ENCODE measurements around the gene TMTC4.
"Not testable (repeated sequence)": the region's sequence is repeated elsewhere in the genome, so short reads cannot be mapped to it uniquely, and the experiment has no call there.

TMTC4 gene

GRCh38 chr13:100689191-100689590 lies 14.6 kb upstream of the TMTC4 start:
- Histone ChIP-seq H4K5ac (ENCODE audit: low read length) (no peak overlapping the region), H3K4me1 (ENCODE audit: control insufficient read depth, low read depth, low read length) (no peaks in the 10 kb centered on the region), H3K4ac (ENCODE audit: low read depth, low read length) (no peak overlapping the region), H3K23ac (ENCODE audit: low read length) (no peak overlapping the region), H2BK5ac (ENCODE audit: low read length) (no peak overlapping the region), H4K8ac (ENCODE audit: low read depth, low read length) (no peak overlapping the region), H3K36me3 (ENCODE audit: control insufficient read depth, insufficient read depth, low read length) (no peaks in the 10 kb centered on the region), H2AK5ac (ENCODE audit: low read length) (no peak overlapping the region), H3K79me1 (ENCODE audit: low read length) (no peaks in the 10 kb centered on the region), H3K27me3 (ENCODE audit: insufficient read depth, low read length, poor library complexity) (no peaks in the 10 kb centered on the region), H3K4me3 (ENCODE audit: low read length) (no peak overlapping the region), H3K4me2 (ENCODE audit: low read length) (no peak overlapping the region), H2BK15ac (replicated peaks; ENCODE audit: low read depth) (no peak overlapping the region), H3K18ac (ENCODE audit: low read length) (no peak overlapping the region), H3K56ac (ENCODE audit: low read length) (no peak overlapping the region), H2BK120ac (ENCODE audit: low read depth, low read length) (no peak overlapping the region), H3K9ac (ENCODE audit: low read length) (no peak overlapping the region), H3K27ac (ENCODE audit: low read depth, low read length) (no peak overlapping the region), H3K79me2 (ENCODE audit: control insufficient read depth, insufficient read depth, low read length) (no peaks in the 10 kb centered on the region)
- no peak for DNase-seq
- WGBS (ENCODE audit: extremely low coverage, insufficient coverage, low lambda C conversion rate), result no CpG with 5 or more reads among the region's 1 CpG

GRCh38 chr13:100680131-100680530 lies 5.5 kb upstream of the TMTC4 start:
- Histone ChIP-seq H4K8ac (ENCODE audit: low read depth, low read length) (no peak overlapping the region), H3K23ac (ENCODE audit: low read length) (no peak overlapping the region), H2AK5ac (ENCODE audit: low read length) (no peak overlapping the region), H3K4me3 (ENCODE audit: low read length) (no peak overlapping the region), H3K79me2 (ENCODE audit: control insufficient read depth, insufficient read depth, low read length) (no peaks in the 10 kb centered on the region), H3K18ac (ENCODE audit: low read length) (no peak overlapping the region), H2BK5ac (ENCODE audit: low read length) (no peak overlapping the region), H3K4me1 (ENCODE audit: control insufficient read depth, low read depth, low read length) (peaks cover 4% of the 10 kb centered on the region), H3K79me1 (ENCODE audit: low read length) (no peaks in the 10 kb centered on the region), H3K36me3 (ENCODE audit: control insufficient read depth, insufficient read depth, low read length) (no peaks in the 10 kb centered on the region), H3K27me3 (ENCODE audit: insufficient read depth, low read length, poor library complexity) (no peaks in the 10 kb centered on the region), H2BK120ac (ENCODE audit: low read depth, low read length) (no peak overlapping the region), H2BK15ac (replicated peaks; ENCODE audit: low read depth) (no peak overlapping the region), H4K5ac (ENCODE audit: low read length) (no peak overlapping the region), H3K9ac (ENCODE audit: low read length) (no peak overlapping the region), H3K27ac (ENCODE audit: low read depth, low read length) (no peak overlapping the region), H3K56ac (ENCODE audit: low read length) (no peak overlapping the region), H3K4ac (ENCODE audit: low read depth, low read length) (no peak overlapping the region), H3K4me2 (ENCODE audit: low read length) (no peak overlapping the region)
- WGBS (ENCODE audit: extremely low coverage, insufficient coverage, low lambda C conversion rate), result no CpG with 5 or more reads among the region's 3 CpGs
- no peak for DNase-seq

- H2BK120ac ChIP-seq (ENCODE audit: low read depth, low read length); H3K9ac ChIP-seq (ENCODE audit: low read length); H3K4me2 ChIP-seq (ENCODE audit: low read length); H3K79me2 ChIP-seq (ENCODE audit: control insufficient read depth, insufficient read depth, low read length); H3K56ac ChIP-seq (ENCODE audit: low read length); H2AK5ac ChIP-seq (ENCODE audit: low read length); H3K27ac ChIP-seq (ENCODE audit: low read depth, low read length); H3K36me3 ChIP-seq (ENCODE audit: control insufficient read depth, insufficient read depth, low read length); H4K8ac ChIP-seq (ENCODE audit: low read depth, low read length); DNase-seq; H3K4ac ChIP-seq (ENCODE audit: low read depth, low read length); H2BK15ac ChIP-seq (replicated peaks; ENCODE audit: low read depth); H3K23ac ChIP-seq (ENCODE audit: low read length); H4K5ac ChIP-seq (ENCODE audit: low read length); H3K4me3 ChIP-seq (ENCODE audit: low read length); H3K4me1 ChIP-seq (ENCODE audit: control insufficient read depth, low read depth, low read length); H3K18ac ChIP-seq (ENCODE audit: low read length); H3K27me3 ChIP-seq (ENCODE audit: insufficient read depth, low read length, poor library complexity); H2BK5ac ChIP-seq (ENCODE audit: low read length); H3K79me1 ChIP-seq (ENCODE audit: low read length): not testable (repeated sequence)
- WGBS (ENCODE audit: extremely low coverage, insufficient coverage, low lambda C conversion rate), result no CpG with 5 or more reads among the region's 5 CpGs
Measured at GRCh38 chr13:100677128-100677527, 2.5 kb upstream of the TMTC4 start.

GRCh38 chr13:100675661-100676129 lies 1.1 kb upstream of the TMTC4 start:
- WGBS (ENCODE audit: extremely low coverage, insufficient coverage, low lambda C conversion rate), result no CpG with 5 or more reads among the region's 15 CpGs
- no peak overlapping the region for H3K27ac ChIP-seq (ENCODE audit: low read depth, low read length)
- DNase-seq, result peak; percentile 7

GRCh38 chr13:100674872-100675660 lies 471 bp upstream of the TMTC4 start:
- no peak overlapping the region for H4K8ac ChIP-seq (ENCODE audit: low read depth, low read length)
- H3K79me2 ChIP-seq (ENCODE audit: control insufficient read depth, insufficient read depth, low read length), result peaks cover 10% of the 10 kb centered on the region
- peak; percentile 98 for DNase-seq
- no peak overlapping the region for H2AK5ac ChIP-seq (ENCODE audit: low read length)
- H3K23ac ChIP-seq (ENCODE audit: low read length), result no peak overlapping the region
- H2BK15ac ChIP-seq (replicated peaks; ENCODE audit: low read depth), result no peak overlapping the region
- no peak overlapping the region for H3K27ac ChIP-seq (ENCODE audit: low read depth, low read length)
- peak overlapping the region; percentile 97 for H3K18ac ChIP-seq (ENCODE audit: low read length)
- H3K9ac ChIP-seq (ENCODE audit: low read length), result peak overlapping the region; percentile 84
- no peaks in the 10 kb centered on the region for H3K36me3 ChIP-seq (ENCODE audit: control insufficient read depth, insufficient read depth, low read length)
- no peak overlapping the region for H2BK5ac ChIP-seq (ENCODE audit: low read length)
- H3K56ac ChIP-seq (ENCODE audit: low read length), result peak overlapping the region; percentile 91
- no peak overlapping the region for H4K5ac ChIP-seq (ENCODE audit: low read length)
- H3K27me3 ChIP-seq (ENCODE audit: insufficient read depth, low read length, poor library complexity), result no peaks in the 10 kb centered on the region
- peak overlapping the region; percentile 80 for H3K4me2 ChIP-seq (ENCODE audit: low read length)
- WGBS (ENCODE audit: extremely low coverage, insufficient coverage, low lambda C conversion rate), result no CpG with 5 or more reads among the region's 67 CpGs
- peak overlapping the region; percentile 71 for H3K4me3 ChIP-seq (ENCODE audit: low read length)
- no peak overlapping the region for H2BK120ac ChIP-seq (ENCODE audit: low read depth, low read length)
- peaks cover 9% of the 10 kb centered on the region for H3K79me1 ChIP-seq (ENCODE audit: low read length)
- H3K4me1 ChIP-seq (ENCODE audit: control insufficient read depth, low read depth, low read length), result peaks cover 4% of the 10 kb centered on the region
- peak overlapping the region; percentile 92 for H3K4ac ChIP-seq (ENCODE audit: low read depth, low read length)

More at GRCh38 chr13:100675661-100676129, 1.1 kb upstream of the TMTC4 start:
- H3K4me3 ChIP-seq (ENCODE audit: low read length), result peak overlapping the region; percentile 71
- peak overlapping the region; percentile 91 for H3K56ac ChIP-seq (ENCODE audit: low read length)
- H3K23ac ChIP-seq (ENCODE audit: low read length), result no peak overlapping the region
- H3K79me1 ChIP-seq (ENCODE audit: low read length), result peaks cover 9% of the 10 kb centered on the region
- H4K5ac ChIP-seq (ENCODE audit: low read length), result no peak overlapping the region
- H3K79me2 ChIP-seq (ENCODE audit: control insufficient read depth, insufficient read depth, low read length), result peaks cover 10% of the 10 kb centered on the region
- no peak overlapping the region for H2BK120ac ChIP-seq (ENCODE audit: low read depth, low read length)
- peak overlapping the region; percentile 84 for H3K9ac ChIP-seq (ENCODE audit: low read length)
- H3K4me1 ChIP-seq (ENCODE audit: control insufficient read depth, low read depth, low read length), result peaks cover 4% of the 10 kb centered on the region
- no peaks in the 10 kb centered on the region for H3K36me3 ChIP-seq (ENCODE audit: control insufficient read depth, insufficient read depth, low read length)
- H4K8ac ChIP-seq (ENCODE audit: low read depth, low read length), result no peak overlapping the region
- H2AK5ac ChIP-seq (ENCODE audit: low read length), result no peak overlapping the region
- H3K4ac ChIP-seq (ENCODE audit: low read depth, low read length), result no peak overlapping the region
- no peak overlapping the region for H3K18ac ChIP-seq (ENCODE audit: low read length)
- H3K27me3 ChIP-seq (ENCODE audit: insufficient read depth, low read length, poor library complexity), result no peaks in the 10 kb centered on the region
- peak overlapping the region; percentile 80 for H3K4me2 ChIP-seq (ENCODE audit: low read length)
- no peak overlapping the region for H2BK5ac ChIP-seq (ENCODE audit: low read length)
- no peak overlapping the region for H2BK15ac ChIP-seq (replicated peaks; ENCODE audit: low read depth)
